Caki2 (cell line): ENCODE data around the gene ZNF593OS. TPM values are rescaled to one million over a fixed set of nuclear protein-coding genes. Genes with fewer than 3 reads are reported as not detected.

Source experiments
- DNase-seq: peaks from one replicate; pipeline ENCODE4 v3.0.0-alpha.2; 2015; ENCODE audit warnings: low read depth
- in situ Hi-C: cut with HindIII; loops from 2 replicates; pipeline ENCODE4 v1.10.0; 2016; ENCODE audit warnings: low sequenced_read_pairs, low pct_unique_long_range_greater_than_20kb, mixed read lengths
- total RNA-seq: library from RNA; depleted of rRNA; stranded (reverse); fragments of >200 nt; shearing (Covaris generic); gene quantifications from 2 replicates; pipeline ENCODE4 v1.2.3, GENCODE V29; 2014; ENCODE audit warnings: low replicate concordance

Gene ZNF593OS
- total RNA-seq, 1 experiment from 2014 or later, result not detected

DNA sequence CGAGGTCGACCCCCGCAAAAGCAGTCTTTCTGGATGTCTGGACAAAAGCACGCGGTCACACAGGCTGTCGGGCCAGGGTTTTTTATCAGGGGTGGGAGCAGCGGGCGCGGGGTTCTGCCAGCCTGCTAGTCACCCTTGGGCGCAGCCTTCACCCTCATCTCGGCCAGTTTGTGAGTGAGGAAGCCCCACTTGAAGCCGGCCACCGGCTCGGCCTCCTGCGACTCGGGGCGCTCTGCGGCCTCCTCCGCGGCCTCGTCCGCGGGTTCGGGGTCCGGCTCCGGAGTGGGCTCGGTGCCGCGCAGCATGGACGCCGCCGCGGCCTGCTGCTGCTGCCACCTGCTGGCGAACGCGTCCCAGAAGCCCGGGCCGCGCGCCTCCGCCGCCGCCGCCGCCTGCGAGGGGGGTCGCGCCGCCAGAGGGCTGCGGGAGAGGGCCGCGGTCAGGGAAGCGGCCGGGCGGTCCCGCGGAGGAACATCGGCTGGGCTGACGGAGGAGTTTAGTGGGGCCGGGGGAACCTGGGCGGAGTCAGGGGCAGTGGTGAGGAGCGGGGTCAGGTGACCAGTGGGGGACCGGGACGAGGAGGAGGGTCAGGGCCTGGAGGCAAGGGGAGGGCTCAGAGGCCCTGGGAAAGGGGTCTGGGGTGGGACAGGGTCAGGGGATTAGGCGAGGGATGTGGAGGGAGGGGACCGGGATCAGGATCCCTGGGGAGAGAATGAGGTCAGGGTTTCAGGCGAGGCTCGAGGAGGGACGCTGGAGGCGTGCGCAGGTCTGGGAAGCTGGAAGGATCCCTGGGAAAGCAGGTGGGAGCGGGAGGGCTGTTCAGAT is 7.4 kb downstream of the ZNF593OS start:
- in situ Hi-C loops, result no loop called here
- peak; percentile 26 for DNase-seq

- in situ Hi-C loops, result no loop called here
- no peak for DNase-seq
Measured at GRCh38 chr1:26163684-26164035, 8.0 kb downstream of the ZNF593OS start.

GRCh38 chr1:26162220-26162709 is 9.4 kb downstream of the ZNF593OS start:
- in situ Hi-C loops, result no loop called here
- DNase-seq, result no peak

DNA sequence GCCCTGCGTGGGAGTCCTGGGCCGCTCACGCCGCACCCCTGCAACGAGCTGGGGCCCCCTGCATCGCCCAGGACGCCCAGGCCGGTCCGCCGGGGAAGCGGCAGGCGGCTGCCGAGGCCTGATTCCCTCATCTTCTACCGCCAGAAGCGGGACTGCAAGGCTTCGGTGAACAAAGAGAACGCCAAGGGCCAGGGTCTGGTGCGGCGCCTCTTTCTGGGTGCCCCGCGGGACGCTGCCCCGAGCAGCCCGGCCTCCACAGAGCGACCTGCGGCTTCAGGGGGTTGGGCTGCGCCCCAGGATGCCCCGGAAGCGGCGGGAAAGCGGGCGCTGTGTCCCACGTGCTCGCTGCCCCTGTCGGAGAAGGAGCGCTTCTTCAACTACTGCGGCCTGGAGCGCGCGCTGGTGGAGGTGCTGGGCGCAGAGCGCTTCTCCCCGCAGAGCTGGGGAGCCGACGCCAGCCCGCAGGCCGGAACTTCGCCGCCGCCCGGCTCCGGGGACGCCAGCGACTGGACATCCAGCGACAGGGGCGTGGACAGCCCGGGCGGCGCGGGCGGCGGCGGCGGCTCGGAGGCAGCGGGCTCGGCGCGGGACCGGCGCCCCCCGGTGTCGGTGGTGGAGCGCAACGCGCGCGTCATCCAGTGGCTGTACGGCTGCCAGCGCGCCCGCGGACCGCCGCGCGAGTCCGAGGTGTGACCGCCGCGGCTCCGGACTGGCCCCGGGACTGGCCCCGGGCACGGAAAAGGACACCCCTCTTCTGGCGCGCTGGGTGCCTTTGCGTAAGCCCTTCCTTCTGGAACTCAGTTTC is 10.0 kb downstream of the ZNF593OS start:
- in situ Hi-C loops, result no loop called here
- DNase-seq, result peak; percentile 65

DNA sequence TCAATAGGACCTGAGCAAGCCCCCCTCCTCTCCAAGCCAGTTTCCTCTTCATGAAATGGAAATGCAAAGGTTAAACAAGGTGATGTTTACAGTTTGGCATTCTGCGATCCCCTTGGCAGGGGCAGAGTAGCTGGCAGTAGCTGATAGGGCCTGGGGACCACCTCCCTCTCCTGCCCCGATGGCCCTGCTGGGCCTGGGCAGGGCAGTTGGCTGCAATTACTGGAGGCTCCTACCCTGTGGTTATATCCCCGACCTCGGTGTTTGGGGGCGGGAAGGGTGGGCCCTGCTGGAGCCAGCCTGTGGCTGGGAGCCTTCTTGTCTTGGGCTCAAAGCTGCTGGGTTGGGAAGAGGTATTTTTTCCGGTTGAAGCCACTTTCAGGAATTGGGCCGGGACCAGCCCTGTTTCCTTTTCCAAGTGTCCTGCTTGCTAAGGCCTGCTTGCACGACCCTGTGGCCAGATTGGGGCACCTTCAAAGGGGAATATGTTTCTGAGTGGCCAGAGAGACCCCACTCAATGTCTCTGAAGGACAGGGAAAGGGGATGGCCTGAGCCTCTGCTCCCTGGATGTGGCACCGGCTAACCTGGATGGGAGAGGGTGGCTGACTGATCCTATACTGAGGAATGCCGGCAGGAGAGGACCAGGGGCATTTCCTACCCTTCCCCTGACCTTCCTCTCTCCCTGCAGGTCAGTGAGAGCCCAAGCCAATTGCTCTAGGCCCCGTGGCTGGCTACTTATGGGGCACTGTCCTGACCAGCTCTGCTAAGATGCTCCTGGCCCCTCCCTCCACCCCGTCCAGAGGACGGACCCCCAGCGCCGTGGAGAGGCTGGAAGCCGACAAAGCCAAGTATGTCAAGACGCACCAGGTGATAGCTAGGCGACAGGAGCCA is 10.9 kb downstream of the ZNF593OS start:
- DNase-seq, result no peak
- in situ Hi-C loops, result no loop called here

DNA sequence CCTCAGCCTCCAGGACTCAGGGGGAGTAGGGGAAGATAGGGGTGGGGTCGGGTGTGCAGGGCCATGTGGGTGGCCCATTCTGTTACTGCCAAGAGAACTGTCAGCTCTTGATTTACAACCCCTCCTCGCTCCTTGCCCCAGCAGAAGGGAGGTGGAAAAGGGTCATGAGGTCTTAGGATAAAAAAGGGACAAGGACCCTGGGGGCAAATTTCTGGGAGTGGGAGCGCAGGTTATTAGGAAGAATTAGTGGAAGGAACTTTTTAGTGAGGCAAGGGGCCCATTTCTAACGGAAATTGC is 11.9 kb downstream of the ZNF593OS start:
- in situ Hi-C loops, result no loop called here
- DNase-seq, result no peak

- in situ Hi-C loops, result no loop called here
- no peak for DNase-seq
Measured at GRCh38 chr1:26158908-26159742, 12.5 kb downstream of the ZNF593OS start, which contains the start of gene FAM110D. TSS of gene FAM110D (plus strand) at chr1:26159079. CDS start at chr1:26161292, 2,213 bp downstream.

- in situ Hi-C loops, result no loop called here
- no peak for DNase-seq
Measured at GRCh38 chr1:26158271-26158907, 13.2 kb downstream of the ZNF593OS start.

DNA sequence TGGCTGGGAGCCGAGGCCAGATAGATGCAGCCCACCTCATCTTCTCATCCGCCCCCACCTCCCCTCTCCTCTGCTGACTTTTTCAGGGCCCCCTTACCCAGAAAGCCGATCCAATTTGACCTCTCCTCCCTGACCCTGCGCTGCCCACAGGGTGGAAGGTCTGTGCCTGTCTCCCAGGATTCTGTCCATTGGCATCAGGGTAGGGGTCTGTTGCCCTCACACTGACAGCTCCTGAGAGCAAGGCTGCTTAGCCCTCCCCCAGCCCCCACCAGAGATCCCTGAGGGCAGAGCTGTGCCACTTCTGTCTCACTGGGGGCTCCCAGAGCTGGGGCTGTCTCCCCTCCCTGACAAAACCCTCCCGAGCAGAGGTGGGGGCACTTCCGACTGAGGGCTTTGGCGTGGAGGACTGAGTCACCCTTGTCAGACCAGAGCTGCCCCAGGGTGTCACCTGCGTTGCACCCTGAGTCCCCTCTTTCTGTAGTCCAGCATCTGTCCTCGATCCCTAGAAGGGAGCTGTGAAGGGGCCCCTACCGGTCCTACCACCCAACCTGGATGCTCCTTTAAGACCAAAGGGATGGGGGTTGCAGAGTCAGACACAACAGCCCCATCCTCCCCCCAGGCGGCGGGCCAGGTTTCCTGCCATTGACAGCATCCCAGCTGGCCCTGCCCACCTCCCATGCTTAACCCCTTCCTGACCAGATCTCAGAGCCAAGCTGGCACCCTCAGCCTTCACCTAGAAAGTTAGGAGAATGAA is 15.2 kb downstream of the ZNF593OS start:
- DNase-seq, result no peak
- in situ Hi-C loops, result no loop called here

DNA sequence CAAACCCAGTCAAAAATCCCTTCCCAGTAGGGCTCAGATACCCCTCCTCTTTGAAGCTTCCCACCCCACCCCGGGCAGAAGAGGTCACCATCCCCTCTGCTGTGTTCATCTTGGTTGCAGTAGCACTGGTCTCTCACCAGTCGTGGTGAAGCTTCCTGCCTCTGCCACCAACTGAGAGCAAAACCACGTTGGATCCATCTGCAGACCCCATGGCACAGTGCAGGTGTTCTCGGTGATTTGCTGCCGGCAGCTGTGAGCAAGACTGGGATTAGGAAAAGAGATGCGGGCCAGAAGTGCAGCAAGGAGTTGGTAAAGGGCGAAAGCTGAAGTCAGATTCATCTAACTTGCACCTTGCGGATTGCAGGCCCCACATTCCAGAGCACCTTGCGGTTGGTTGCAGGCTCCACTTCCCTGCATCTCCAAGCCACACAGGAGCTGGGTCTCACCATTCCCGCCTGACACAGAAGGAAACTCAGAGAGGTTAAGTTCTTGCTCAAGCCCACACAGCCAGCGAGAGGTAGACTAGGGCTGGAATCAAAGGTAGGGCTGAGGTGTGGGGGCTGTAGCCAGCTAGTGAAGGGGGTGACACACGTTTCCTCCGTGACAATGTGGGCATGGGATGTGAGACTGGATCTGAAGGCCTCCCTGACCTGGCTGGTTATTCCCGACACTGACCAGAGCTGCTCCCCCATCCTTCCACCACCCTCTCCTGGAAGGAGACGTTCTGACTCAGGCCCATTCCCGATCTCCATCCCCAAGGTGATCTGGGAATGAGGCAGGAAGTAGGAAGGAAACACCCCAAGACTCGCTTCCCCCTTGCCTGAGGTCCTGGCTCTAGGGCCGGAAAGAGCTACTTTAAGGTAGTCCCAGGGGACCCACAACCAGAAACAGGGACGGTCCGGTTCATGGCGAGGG is 16.0 kb downstream of the ZNF593OS start:
- DNase-seq, result no peak
- in situ Hi-C loops, result no loop called here

DNA sequence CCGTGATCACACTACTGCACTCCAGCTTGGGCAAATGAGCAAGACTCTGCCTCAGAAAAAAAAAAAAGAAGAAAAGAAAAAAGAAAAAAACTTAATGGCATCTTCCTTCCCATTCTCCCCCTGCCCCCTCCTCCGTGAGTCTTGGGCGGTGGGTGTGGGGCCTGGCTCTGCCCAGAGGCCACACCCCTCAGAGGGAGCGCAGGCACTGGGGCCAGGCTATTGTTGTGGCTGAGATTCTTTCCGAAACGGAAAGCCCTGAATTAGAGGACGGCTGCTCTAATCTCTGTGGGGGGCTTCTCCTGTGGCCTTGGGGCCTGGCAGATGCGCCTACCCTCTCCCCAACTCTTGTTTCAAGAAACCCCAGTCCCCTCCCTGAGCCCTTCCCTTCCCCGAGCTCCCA is 16.9 kb downstream of the ZNF593OS start:
- no peak for DNase-seq
- in situ Hi-C loops, result no loop called here

GRCh38 chr1:26153966-26154532 is 17.6 kb downstream of the ZNF593OS start:
- DNase-seq, result no peak
- in situ Hi-C loops, result no loop called here

DNA sequence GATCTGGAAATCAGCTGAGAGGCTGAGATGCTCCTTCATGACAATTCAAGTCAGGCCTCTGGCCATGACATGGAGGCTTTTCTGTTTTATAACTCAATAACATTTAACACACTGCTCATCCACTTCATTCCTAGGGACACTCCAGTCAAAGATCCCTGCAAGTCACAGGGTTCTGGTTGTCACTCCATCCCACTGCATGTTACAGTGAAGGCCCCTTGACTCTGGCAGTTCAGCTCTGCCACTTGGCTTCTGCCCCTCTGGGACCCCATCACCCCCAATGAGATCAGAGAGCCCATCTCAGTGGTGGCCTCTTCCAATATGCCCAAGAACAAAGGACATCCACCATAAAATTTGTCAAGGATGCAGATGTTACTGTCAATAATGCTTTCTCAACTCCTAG is 22.7 kb downstream of the ZNF593OS start:
- in situ Hi-C loops, result no loop called here
- DNase-seq, result no peak

GRCh38 chr1:26145960-26146294 is 25.7 kb downstream of the ZNF593OS start:
- in situ Hi-C loops, result no loop called here
- no peak for DNase-seq

GRCh38 chr1:26145041-26145959 is 26.3 kb downstream of the ZNF593OS start:
- DNase-seq, result peak; percentile 62
- in situ Hi-C loops, result no loop called here
